D721Med (cell line): ENCODE results near the gene ACTA2.

Source experiments
- DNase-seq: peaks from one replicate; pipeline ENCODE4 v3.0.0; 2011; ENCODE audit warnings: low spot score; ENCODE audit not compliant: insufficient read length
- FAIRE-seq: peaks from 2 replicates; lab custom pipeline; 2011; peaks lifted over from hg19 to GRCh38; lab: Jason Lieb, UNC
- TF ChIP-seq, protein P1 (sequence below): IDR thresholded peaks from 2 replicates; pipeline ENCODE4 v1.5.1; 2012; ENCODE audit warnings: mild to moderate bottlenecking, control low read depth; ENCODE audit not compliant: insufficient read depth; ENCODE audit errors: missing control alignments

The ACTA2 gene

DNA sequence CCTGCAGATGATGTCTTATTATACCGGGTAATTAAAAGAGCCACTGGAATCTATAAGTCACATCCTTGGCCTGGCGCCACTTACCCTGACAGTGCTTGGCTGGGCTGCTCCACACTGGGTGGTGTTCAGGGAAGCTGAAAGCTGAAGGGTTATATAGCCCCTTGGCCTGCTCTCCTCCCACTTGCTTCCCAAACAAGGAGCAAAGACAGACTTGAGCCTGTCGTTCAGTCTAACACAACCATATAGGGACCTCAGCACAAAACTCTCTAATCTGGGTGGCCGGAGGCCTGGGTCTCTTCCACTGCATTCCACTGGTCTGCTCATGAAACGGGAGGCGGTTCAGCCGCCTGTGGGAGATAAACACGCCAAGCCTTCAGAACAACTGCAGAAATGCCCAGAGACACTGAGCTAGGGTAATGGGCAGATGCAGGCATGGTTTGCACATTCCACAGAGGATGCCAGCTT is at the start of gene ACTA2:
TSS of gene ACTA2 (minus strand) at position 127 of the 465 bp plus-strand sequence. CDS start 3,843 bp downstream, outside the sequence.
- DNase-seq = no peak
- FAIRE-seq = no peak
- TF ChIP-seq, protein P1, sequence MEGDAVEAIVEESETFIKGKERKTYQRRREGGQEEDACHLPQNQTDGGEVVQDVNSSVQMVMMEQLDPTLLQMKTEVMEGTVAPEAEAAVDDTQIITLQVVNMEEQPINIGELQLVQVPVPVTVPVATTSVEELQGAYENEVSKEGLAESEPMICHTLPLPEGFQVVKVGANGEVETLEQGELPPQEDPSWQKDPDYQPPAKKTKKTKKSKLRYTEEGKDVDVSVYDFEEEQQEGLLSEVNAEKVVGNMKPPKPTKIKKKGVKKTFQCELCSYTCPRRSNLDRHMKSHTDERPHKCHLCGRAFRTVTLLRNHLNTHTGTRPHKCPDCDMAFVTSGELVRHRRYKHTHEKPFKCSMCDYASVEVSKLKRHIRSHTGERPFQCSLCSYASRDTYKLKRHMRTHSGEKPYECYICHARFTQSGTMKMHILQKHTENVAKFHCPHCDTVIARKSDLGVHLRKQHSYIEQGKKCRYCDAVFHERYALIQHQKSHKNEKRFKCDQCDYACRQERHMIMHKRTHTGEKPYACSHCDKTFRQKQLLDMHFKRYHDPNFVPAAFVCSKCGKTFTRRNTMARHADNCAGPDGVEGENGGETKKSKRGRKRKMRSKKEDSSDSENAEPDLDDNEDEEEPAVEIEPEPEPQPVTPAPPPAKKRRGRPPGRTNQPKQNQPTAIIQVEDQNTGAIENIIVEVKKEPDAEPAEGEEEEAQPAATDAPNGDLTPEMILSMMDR = no peak

DNA sequence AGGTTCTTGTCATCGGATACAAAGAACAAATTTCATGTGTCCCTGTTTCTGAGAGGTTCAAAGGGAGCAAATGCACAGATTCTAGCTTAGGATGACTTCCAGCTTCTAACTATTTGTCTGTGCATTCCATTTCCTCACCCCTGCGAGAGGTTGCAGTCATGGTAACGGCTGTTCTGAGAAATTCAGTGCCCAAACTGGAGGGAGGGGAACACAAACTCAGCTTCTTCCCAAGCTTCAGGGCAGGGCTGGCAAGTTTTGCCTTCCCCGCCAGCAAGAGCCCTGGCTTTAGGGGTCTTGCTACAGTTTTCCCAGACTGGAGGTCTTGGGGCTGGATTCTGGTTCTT is 49.1 kb upstream of the ACTA2 start:
- FAIRE-seq (no peak), DNase-seq (no peak)
- TF ChIP-seq, protein P1 = no peak

DNA sequence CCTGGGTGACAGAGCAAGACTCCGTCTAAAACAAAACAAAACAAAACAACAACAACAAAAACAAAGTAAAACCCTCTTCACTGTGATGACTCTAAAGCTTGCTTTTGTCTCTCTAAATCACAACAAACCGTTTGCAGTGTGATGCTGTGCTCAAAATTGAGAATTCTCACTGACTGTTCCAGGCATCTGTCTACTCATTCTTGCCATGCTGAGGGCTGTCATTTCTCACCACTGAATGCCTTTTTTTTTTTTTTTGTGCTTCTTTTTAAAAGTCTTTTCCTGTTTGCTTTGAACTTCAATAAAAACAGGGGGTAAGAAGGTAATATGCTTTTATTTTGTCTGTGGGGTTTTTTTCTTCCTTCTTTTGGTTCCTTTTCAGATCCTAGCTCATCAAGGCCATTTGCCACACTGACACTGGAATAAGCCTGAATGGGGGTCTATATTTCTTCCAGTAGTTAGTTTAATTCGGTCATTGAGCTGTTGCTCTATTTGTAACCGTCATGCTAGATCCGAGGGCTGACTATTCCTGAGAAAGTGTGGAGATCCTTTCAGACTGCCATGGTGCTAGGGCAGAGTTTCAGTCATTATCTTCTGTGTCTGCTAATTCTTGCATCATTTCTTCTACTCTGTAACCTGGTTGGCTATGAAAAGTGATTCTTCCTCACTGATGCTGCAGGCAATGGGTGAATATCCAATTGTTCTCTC is 48.6 kb upstream of the ACTA2 start:
- FAIRE-seq = no peak
- TF ChIP-seq, protein P1 = no peak

DNA sequence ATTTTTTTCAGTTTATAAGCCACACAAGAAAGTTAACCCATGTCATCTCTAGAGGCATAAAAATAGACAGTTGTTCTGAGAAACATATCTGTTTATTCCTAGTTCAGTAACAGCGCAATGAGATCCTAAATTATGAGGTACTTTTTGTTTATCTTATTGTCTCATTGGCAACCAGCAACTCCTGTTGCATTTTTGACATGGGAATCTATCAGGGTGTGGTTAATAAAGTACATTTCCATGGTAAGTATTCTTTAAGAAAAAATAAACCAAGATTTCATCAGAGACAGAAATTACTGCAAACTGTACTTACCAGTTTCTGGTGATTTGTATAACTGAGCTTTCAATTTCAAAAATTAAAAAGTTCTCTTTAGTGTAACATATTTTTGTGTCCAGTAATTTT is 47.1 kb upstream of the ACTA2 start:
- TF ChIP-seq, protein P1 = no peak
- FAIRE-seq = no peak

More for the DNA sequence above, 48.6 kb upstream of the ACTA2 start:
- no peak for DNase-seq

DNA sequence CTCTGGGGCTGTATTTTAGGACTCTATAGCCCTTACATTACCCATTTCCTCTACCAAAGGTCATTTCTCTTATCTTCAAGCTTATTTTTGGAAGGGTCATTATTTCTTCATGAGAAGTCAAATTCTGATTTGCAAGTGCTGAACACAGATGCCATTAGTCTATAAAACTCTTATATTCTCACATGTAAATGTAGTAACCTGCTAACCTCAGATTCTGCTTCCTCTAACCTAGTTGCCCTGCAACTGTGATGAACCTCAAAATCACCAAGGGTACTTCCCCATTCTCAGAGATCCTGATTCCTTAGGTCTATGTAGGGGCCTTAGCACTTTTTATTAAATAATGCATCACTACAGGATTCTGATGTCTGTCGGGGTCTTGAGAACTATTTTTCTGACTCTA is 44.4 kb upstream of the ACTA2 start:
- TF ChIP-seq, protein P1 = no peak
- DNase-seq (no peak), FAIRE-seq (no peak)

More for the DNA sequence above, 47.1 kb upstream of the ACTA2 start:
- DNase-seq = no peak

DNA sequence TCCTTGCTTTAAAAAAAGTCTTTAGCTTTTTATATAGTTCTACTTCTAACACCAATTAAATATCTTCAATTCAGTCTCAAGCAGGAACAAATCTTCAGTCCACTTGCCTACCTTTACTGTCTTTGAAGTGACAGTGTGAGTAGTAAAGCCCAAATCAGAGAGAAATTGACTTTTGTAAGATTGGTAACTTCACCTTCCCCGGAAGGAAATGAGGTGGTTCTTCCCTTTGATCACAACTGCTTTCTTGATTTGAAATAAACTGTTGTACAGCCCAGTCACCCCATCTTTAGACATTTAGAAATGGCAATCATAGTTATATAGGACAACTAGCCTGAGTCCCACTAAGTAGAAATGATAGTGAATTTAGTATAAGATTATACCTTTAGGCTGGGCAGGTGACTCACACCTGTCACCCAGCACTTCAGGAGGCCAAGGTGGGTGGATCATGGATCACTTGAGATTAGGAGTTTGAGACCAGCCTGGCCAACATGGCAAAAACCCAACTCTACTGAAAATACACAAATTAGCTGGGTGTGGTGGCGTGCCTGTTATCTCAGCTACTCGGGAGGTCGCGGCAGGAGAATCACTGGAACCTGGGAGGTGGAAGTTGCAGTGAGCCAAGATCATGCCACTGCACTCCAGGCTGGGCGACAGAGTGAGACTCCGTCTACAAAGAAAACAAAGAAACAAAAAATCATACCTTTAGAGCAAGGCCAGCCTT is 42.7 kb upstream of the ACTA2 start:
- DNase-seq = no peak
- no peak for FAIRE-seq
- TF ChIP-seq, protein P1 = no peak

DNA sequence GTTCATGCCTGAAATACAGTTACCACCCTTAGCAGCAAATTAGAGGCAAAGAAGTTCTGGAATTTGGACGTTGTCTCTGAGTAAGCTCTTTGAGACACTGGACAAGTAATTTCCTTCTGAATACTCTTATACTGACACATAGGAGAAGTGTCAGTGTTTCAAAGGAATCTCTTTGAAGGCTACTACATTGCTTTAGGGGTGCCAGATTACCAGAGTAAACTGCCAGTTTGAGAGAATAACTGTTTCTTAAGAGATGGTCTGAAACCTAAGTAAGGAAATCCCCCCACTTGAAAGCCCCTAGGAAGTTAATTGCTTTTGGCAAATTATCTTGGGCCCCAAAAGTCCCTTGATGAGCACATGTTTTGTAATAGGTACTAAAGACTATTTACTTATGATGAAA is 41.4 kb upstream of the ACTA2 start:
- DNase-seq (no peak), FAIRE-seq (no peak)
- TF ChIP-seq, protein P1 = no peak
